GM12878 (cell line): ENCODE data around the gene RASGEF1B. TPM values are rescaled to one million over a fixed set of nuclear protein-coding genes. Genes with fewer than 3 reads are reported as not detected.

Experiments used
- ATAC-seq: fragments of 200-7000 bp; cut with Tn5 transposase; 3 replicates; pipeline ENCODE4 v1.9.1; 2020; ENCODE audit warnings: mild to moderate bottlenecking, moderate library complexity
- BruUV-seq: library from RNA; stranded (reverse); fragments of 400-500 nt; replicated peaks from 2 replicates; lab custom pipeline; 2021; lab: Mats Ljungman, UMichigan
- CTCF ChIA-PET: fragments of 300-600 bp; sonication (Branson Sonifier 250); formaldehyde crosslinking; extraction: SDS; loops from one replicate; lab custom pipeline; 2021; ENCODE audit warnings: inconsistent platforms; lab: Yijun Ruan, JAX
- POLR2A ChIA-PET: fragments of 350-600 bp; formaldehyde crosslinking; extraction: SDS; loops from one replicate; lab custom pipeline; 2021; ENCODE audit warnings: inconsistent platforms; lab: Charles Lee
- RAD21 ChIA-PET: fragments of 300-600 bp; sonication (Branson Sonifier 250); formaldehyde crosslinking; loops from one replicate; lab custom pipeline; 2023; ENCODE audit warnings: antibody characterized with exemption; ENCODE audit not compliant: unreplicated experiment; lab: Charles Lee
- SMC1A ChIA-PET: fragments of 300-600 bp; sonication (Branson Sonifier 250); formaldehyde crosslinking; loops from one replicate; lab custom pipeline; 2023; ENCODE audit not compliant: unreplicated experiment, uncharacterized antibody; lab: Charles Lee
- DNase-seq: peaks from one replicate; pipeline ENCODE4 v3.0.0-alpha.2; 2011; ENCODE audit warnings: low read depth, low spot score
- FAIRE-seq: peaks from 3 replicates; lab custom pipeline; 2011; peaks lifted over from hg19 to GRCh38; lab: Jason Lieb, UNC
- H2AFZ ChIP-seq: 2 replicates; pipeline ENCODE4 v1.6.0; 2011; ENCODE audit warnings: low read depth, low read length, control low read depth; ENCODE audit not compliant: control insufficient read depth
- H3K27ac ChIP-seq: 2 replicates; pipeline ENCODE4 v1.5.1; 2011; ENCODE audit warnings: control low read depth; ENCODE audit not compliant: control insufficient read depth, insufficient read depth
- H3K27me3 ChIP-seq, 2 experiments: replicated peaks in 1 of 2; 2 replicates each; pipeline versions ENCODE4 v1.6.0 to v1.6.1; 2011; ENCODE audit warnings: low read length in 1 of 2; ENCODE audit not compliant: control insufficient read depth in 2 of 2, insufficient read depth in 2 of 2
- H3K36me3 ChIP-seq, 2 experiments: 2 replicates each; pipeline ENCODE4 v1.5.1; 2011; ENCODE audit warnings: low read length in 1 of 2; ENCODE audit not compliant: control insufficient read depth in 2 of 2, insufficient read depth in 2 of 2
- H3K4me1 ChIP-seq: 2 replicates; pipeline ENCODE4 v1.6.1; 2011; ENCODE audit warnings: mild to moderate bottlenecking, low read length, moderate library complexity, mixed read lengths; ENCODE audit not compliant: control insufficient read depth, insufficient read depth
- H3K4me2 ChIP-seq: 2 replicates; pipeline ENCODE4 v1.6.0; 2011; ENCODE audit warnings: control low read depth; ENCODE audit not compliant: control insufficient read depth, insufficient read depth
- H3K4me3 ChIP-seq: fragments of 200-600 bp; sonication (generic); 2 replicates; pipeline ENCODE4 v1.5.1; 2016
- H3K79me2 ChIP-seq: 2 replicates; pipeline ENCODE4 v1.6.0; 2011; ENCODE audit warnings: low read length; ENCODE audit not compliant: control insufficient read depth, insufficient read depth
- H3K9ac ChIP-seq: 2 replicates; pipeline ENCODE4 v1.8.0; 2011; ENCODE audit warnings: low read length, control low read depth, mixed read lengths; ENCODE audit not compliant: control insufficient read depth, insufficient read depth
- H3K9me3 ChIP-seq: replicated peaks from 3 replicates; pipeline ENCODE4 v1.5.1; 2011; ENCODE audit warnings: mild to moderate bottlenecking, low read length; ENCODE audit not compliant: control insufficient read depth, insufficient read depth
- H4K20me1 ChIP-seq: 2 replicates; pipeline ENCODE4 v1.6.0; 2011; ENCODE audit not compliant: control insufficient read depth, insufficient read depth
- MTA3 ChIP-seq: IDR thresholded peaks from 2 replicates; pipeline ENCODE4 v1.6.1; 2012; ENCODE audit warnings: low read length, inconsistent platforms, borderline replicate concordance
- NR2F1 ChIP-seq: fragments of 450-650 bp; conservative IDR thresholded peaks from 2 replicates; pipeline ENCODE4 v1.6.1; 2017; ENCODE audit warnings: mild to moderate bottlenecking
- PKNOX1 ChIP-seq: fragments of 450-650 bp; IDR thresholded peaks from 2 replicates; pipeline ENCODE4 v1.6.1; 2016; ENCODE audit warnings: mild to moderate bottlenecking
- RCOR1 ChIP-seq: conservative IDR thresholded peaks from 2 replicates; pipeline ENCODE4 v1.6.1; 2012; ENCODE audit warnings: low read depth, low read length, improper control_type of control experiment
- ZNF24 ChIP-seq: fragments of 450-650 bp; IDR thresholded peaks from 2 replicates; pipeline ENCODE4 v1.6.1; 2017; ENCODE audit warnings: antibody characterized with exemption, mild to moderate bottlenecking
- WGBS: methylation state at CpG from one replicate; pipeline ENCODE4 v1.1.6; 2016; ENCODE audit warnings: low lambda C conversion rate; ENCODE audit not compliant: insufficient replicate concordance, insufficient coverage; ENCODE audit errors: missing lambda C conversion rate; 5-methylcytosine and 5-hydroxymethylcytosine counted together
- in situ Hi-C: fragments of 300-500 bp; cut with MboI; formaldehyde crosslinking; loops from 9 replicates; pipeline ENCODE4 v1.14.3; 2018; ENCODE audit warnings: mixed read lengths
- intact Hi-C: fragments of 100-400 bp; cut with micrococcal nuclease; formaldehyde crosslinking; loops from one replicate; pipeline ENCODE4 v1.14.2; 2022; ENCODE audit not compliant: unreplicated experiment
- polyA plus RNA-seq, 11 experiments: library from polyadenylated mRNA; depleted of rRNA in 4 of 11; unstranded in 6 of 11; stranded (reverse) in 5 of 11; fragments of >200 nt; fragmentation: Nextera tagmentation in 4 of 11; fragmentation: Illumina TruSeq in 1 of 11; extraction: Ambion mirVana in 4 of 11; extraction: Trizol in 1 of 11; gene quantifications; 1 replicate in 1 of 11; 2 replicates in 10 of 11; pipeline versions ENCODE4 v1.2.1 to v1.2.3, GENCODE V29; 2011 to 2016; ENCODE audit warnings: inconsistent platforms in 2 of 11, missing spikeins in 2 of 11, low read depth in 1 of 11
- total RNA-seq, 4 experiments: library from RNA; depleted of rRNA in 3 of 4; stranded (reverse); fragments of >200 nt in 3 of 4; fragmentation: Illumina TruSeq in 1 of 4; extraction: Trizol in 1 of 4; gene quantifications; 2 replicates each; pipeline versions ENCODE4 v1.2.1 to v1.2.3, GENCODE V29; 2013 to 2021
- TF ChIP-seq, protein P1 (sequence below): IDR thresholded peaks from 2 replicates; pipeline ENCODE4 v1.6.1; 2011; ENCODE audit warnings: mild to moderate bottlenecking, low read depth, low read length, moderate library complexity; ENCODE audit not compliant: insufficient replicate concordance

Gene RASGEF1B
- total and polyA plus RNA-seq, 10 of the 15 experiments (the other 5 are each of a cell fraction or from before 2014, with no cell fraction given), result 0.03 to 0.24 (median 0.10) TPM; not detected in 2

- Histone ChIP-seq H3K9ac (no peak overlapping the region), H3K36me3 (no peaks in the 10 kb centered on the region), H3K27ac (no peak overlapping the region), H3K27me3 (no peaks in the 10 kb centered on the region; a peak in 1 of 4 replicates), H3K4me1 (no peaks in the 10 kb centered on the region), H3K4me2 (no peak overlapping the region), H3K9me3 (no peaks in the 10 kb centered on the region), H3K79me2 (no peaks in the 10 kb centered on the region), H2AFZ (no peak overlapping the region)
- ChIA-PET CTCF (interaction anchor here (0.7 to 1.2 kb wide), 3 partner anchors 13 to 339 kb away, joined by 3 read pairs; no protein-coding TSS in a partner anchor), SMC1A (interaction anchor here (1.0 to 1.6 kb wide), 2 partner anchors 9 to 334 kb away, joined by 3 to 4 read pairs; no protein-coding TSS in a partner anchor), POLR2A (no interaction called here)
- DNase-seq, result no peak
- BruUV-seq, result no TSS peak
- intact Hi-C loops, result no loop called here
- TF ChIP-seq ZNF24, result no peak
- TF ChIP-seq, protein P1, sequence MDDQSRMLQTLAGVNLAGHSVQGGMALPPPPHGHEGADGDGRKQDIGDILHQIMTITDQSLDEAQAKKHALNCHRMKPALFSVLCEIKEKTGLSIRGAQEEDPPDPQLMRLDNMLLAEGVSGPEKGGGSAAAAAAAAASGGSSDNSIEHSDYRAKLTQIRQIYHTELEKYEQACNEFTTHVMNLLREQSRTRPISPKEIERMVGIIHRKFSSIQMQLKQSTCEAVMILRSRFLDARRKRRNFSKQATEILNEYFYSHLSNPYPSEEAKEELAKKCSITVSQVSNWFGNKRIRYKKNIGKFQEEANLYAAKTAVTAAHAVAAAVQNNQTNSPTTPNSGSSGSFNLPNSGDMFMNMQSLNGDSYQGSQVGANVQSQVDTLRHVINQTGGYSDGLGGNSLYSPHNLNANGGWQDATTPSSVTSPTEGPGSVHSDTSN, result peak; percentile 13
- TF ChIP-seq MTA3, result no peak
- no peak for TF ChIP-seq NR2F1
- TF ChIP-seq RCOR1, result no peak
- peak; percentile 79 for TF ChIP-seq PKNOX1
- TF ChIP-seq, all 136 proteins: peak for 2
- in situ Hi-C loops, result no loop called here
- RAD21 ChIA-PET, result no interaction called here
- Histone ChIP-seq H3K4me3 (no peak overlapping the region), H4K20me1 (no peaks in the 10 kb centered on the region)
- no peak for FAIRE-seq
- no peak for ATAC-seq
- 57% methylated on average over 3 of the region's 3 CpGs for WGBS
Observed at GRCh38 chr4:81510643-81511178, 39.0 kb upstream of the RASGEF1B start.
